Endothelial cell of umbilical vein (primary cell): ENCODE results near the gene LAIR2. TPM values are rescaled to one million over a fixed set of nuclear protein-coding genes. Genes with fewer than 3 reads are reported as not detected.

Source experiments
- BruUV-seq: library from RNA; stranded (reverse); fragments of 400-500 nt; replicated peaks from 2 replicates; lab custom pipeline; 2021; lab: Mats Ljungman, UMichigan
- CTCF ChIA-PET: fragments of 300-600, 350-600 bp; sonication (Branson Sonifier 250); formaldehyde crosslinking; loops from one replicate; lab custom pipeline; 2021; ENCODE audit warnings: antibody characterized with exemption, inconsistent platforms; lab: Charles Lee
- POLR2A ChIA-PET: fragments of 300-600, 350-600 bp; sonication (Branson Sonifier 250); formaldehyde crosslinking; loops from one replicate; lab custom pipeline; 2021; ENCODE audit warnings: antibody characterized with exemption, inconsistent platforms; lab: Charles Lee
- DNase-seq: peaks from one replicate; pipeline ENCODE4 v3.0.0-alpha.2; 2011; ENCODE audit warnings: low read depth, low spot score
- FAIRE-seq: peaks from 2 replicates; lab custom pipeline; 2011; peaks lifted over from hg19 to GRCh38; lab: Jason Lieb, UNC
- H2AFZ ChIP-seq: 2 replicates; pipeline ENCODE4 v1.6.0; 2012; ENCODE audit warnings: low read depth, low read length, control low read depth, inconsistent platforms
- H3K27ac ChIP-seq: 2 replicates; pipeline ENCODE4 v1.5.1; 2011; ENCODE audit warnings: low read depth, mild to moderate bottlenecking, control low read depth, low read length, moderate library complexity; ENCODE audit not compliant: insufficient read depth
- H3K27me3 ChIP-seq, 2 experiments: 2 replicates each; pipeline versions ENCODE4 v1.6.0 to v1.6.1; 2011; ENCODE audit warnings: low read length in 2 of 2, mixed read lengths in 1 of 2; ENCODE audit not compliant: control insufficient read depth in 2 of 2, insufficient read depth in 2 of 2
- H3K36me3 ChIP-seq, 2 experiments: 2 replicates in 1 of 2; 3 replicates in 1 of 2; pipeline ENCODE4 v1.5.1; 2011; ENCODE audit warnings: low read length in 2 of 2, mild to moderate bottlenecking in 1 of 2, moderate library complexity in 1 of 2; ENCODE audit not compliant: control insufficient read depth in 2 of 2, insufficient read depth in 2 of 2; ENCODE audit errors: extremely low read depth in 1 of 2
- H3K4me1 ChIP-seq: 3 replicates; pipeline ENCODE4 v1.5.1; 2011; ENCODE audit warnings: mild to moderate bottlenecking, low read length; ENCODE audit not compliant: control insufficient read depth, insufficient read depth; ENCODE audit errors: extremely low read depth
- H3K4me2 ChIP-seq: 2 replicates; pipeline ENCODE4 v1.6.1; 2011; ENCODE audit warnings: low read length, control low read depth, mixed read lengths; ENCODE audit not compliant: insufficient read depth
- H3K4me3 ChIP-seq, 3 experiments: fragments of 200-600 bp in 1 of 3; sonication (generic), shearing (Covaris generic) in 1 of 3; replicated peaks in 1 of 3; 2 replicates each; pipeline ENCODE4 v1.5.1; 2011 to 2016; ENCODE audit warnings: control low read depth in 3 of 3, low read length in 3 of 3, mild to moderate bottlenecking in 2 of 3, inconsistent platforms in 1 of 3, low read depth in 1 of 3, moderate library complexity in 1 of 3; ENCODE audit not compliant: insufficient read depth in 1 of 3
- H3K79me2 ChIP-seq: 2 replicates; pipeline ENCODE4 v1.6.0; 2012; ENCODE audit warnings: low read length, inconsistent platforms; ENCODE audit not compliant: control insufficient read depth, insufficient read depth
- H3K9ac ChIP-seq: replicated peaks from 2 replicates; pipeline ENCODE3; 2011; ENCODE audit warnings: low read length, control low read depth; ENCODE audit not compliant: insufficient read depth; ENCODE audit errors: extremely low read depth
- H3K9me1 ChIP-seq: replicated peaks from 3 replicates; pipeline ENCODE4 v1.6.0; 2011; ENCODE audit warnings: mild to moderate bottlenecking, low read length; ENCODE audit not compliant: control insufficient read depth, insufficient read depth; ENCODE audit errors: extremely low read depth
- H3K9me3 ChIP-seq: replicated peaks from 2 replicates; pipeline ENCODE4 v1.5.1; 2012; ENCODE audit warnings: low read length, inconsistent platforms; ENCODE audit not compliant: control insufficient read depth, insufficient read depth
- H4K20me1 ChIP-seq: replicated peaks from 2 replicates; pipeline ENCODE3; 2011; ENCODE audit warnings: mild to moderate bottlenecking, low read length; ENCODE audit not compliant: control insufficient read depth, insufficient read depth; ENCODE audit errors: extremely low read depth
- CTCF ChIP-seq, 2 donors: IDR thresholded peaks; 1 replicate in 1 of 2; 2 replicates in 1 of 2; pipeline ENCODE4 v1.5.1; 2011; ENCODE audit warnings: low read length in 2 of 2, mild to moderate bottlenecking in 2 of 2, moderate library complexity in 2 of 2, control low read depth in 1 of 2, inconsistent platforms in 1 of 2, low read depth in 1 of 2; ENCODE audit not compliant: insufficient read depth in 1 of 2; ENCODE audit errors: extremely low read depth in 1 of 2
- EZH2 ChIP-seq: IDR thresholded peaks from 2 replicates; pipeline ENCODE4 v1.6.1; 2012; ENCODE audit warnings: borderline replicate concordance, low read depth, mild to moderate bottlenecking, moderate library complexity, low read length, inconsistent platforms; ENCODE audit not compliant: severe bottlenecking
- FOS ChIP-seq: IDR thresholded peaks from 2 replicates; pipeline ENCODE4 v1.6.1; 2011; ENCODE audit warnings: mild to moderate bottlenecking, low read length, moderate library complexity, borderline replicate concordance; ENCODE audit not compliant: insufficient read depth
- GATA2 ChIP-seq: IDR thresholded peaks from 2 replicates; pipeline ENCODE4 v1.7.0; 2011; ENCODE audit warnings: low read depth, mild to moderate bottlenecking, moderate library complexity, mixed read lengths, low read length; ENCODE audit not compliant: insufficient read length, insufficient read depth
- JUN ChIP-seq: IDR thresholded peaks from 2 replicates; pipeline ENCODE4 v1.6.1; 2011; ENCODE audit warnings: borderline replicate concordance, low read depth; ENCODE audit not compliant: insufficient read length, insufficient read depth
- MYC ChIP-seq: IDR thresholded peaks from one replicate; pipeline ENCODE4 v1.6.1; 2011; ENCODE audit warnings: mild to moderate bottlenecking, low read depth, low read length
- POLR2A ChIP-seq: IDR thresholded peaks from 2 replicates; pipeline ENCODE4 v1.6.1; 2012; ENCODE audit warnings: low read depth, mild to moderate bottlenecking, control low read depth, low read length
- POLR2AphosphoS5 ChIP-seq: IDR thresholded peaks from 2 replicates; pipeline ENCODE4 v1.6.1; 2012; ENCODE audit warnings: low read depth, mild to moderate bottlenecking, control low read depth, low read length, moderate library complexity; ENCODE audit not compliant: insufficient read depth
- dilution Hi-C: fragments of 300-500 bp; cut with MboI; formaldehyde crosslinking; loops from one replicate; pipeline ENCODE4 v1.15.0; 2019; ENCODE audit warnings: low sequenced_read_pairs; ENCODE audit not compliant: extremely low pct_ligation_motif_present
- intact Hi-C: fragments of 100-400 bp; cut with micrococcal nuclease; formaldehyde crosslinking; loops from one replicate; pipeline ENCODE4 v1.10.0; 2022
- polyA plus RNA-seq, 4 experiments: library from polyadenylated mRNA; depleted of rRNA in 3 of 4; stranded (reverse) in 3 of 4; unstranded in 1 of 4; fragments of >200 nt; gene quantifications; 2 replicates each; pipeline versions ENCODE4 v1.2.1 to v1.2.3, GENCODE V29; 2011 to 2012; ENCODE audit warnings: missing spikeins in 1 of 4
- total RNA-seq: library from RNA; stranded (reverse); gene quantifications from 2 replicates; pipeline ENCODE4 v1.2.3, GENCODE V29; 2021
- TF ChIP-seq, protein P1 (sequence below): IDR thresholded peaks from 2 replicates; pipeline ENCODE4 v1.6.1; 2011; ENCODE audit not compliant: insufficient read depth, insufficient read length

Gene LAIR2
- total and polyA plus RNA-seq, 2 donors (not counting 3 experiments of a cell fraction or from before 2014, with no cell fraction given), result not detected

DNA sequence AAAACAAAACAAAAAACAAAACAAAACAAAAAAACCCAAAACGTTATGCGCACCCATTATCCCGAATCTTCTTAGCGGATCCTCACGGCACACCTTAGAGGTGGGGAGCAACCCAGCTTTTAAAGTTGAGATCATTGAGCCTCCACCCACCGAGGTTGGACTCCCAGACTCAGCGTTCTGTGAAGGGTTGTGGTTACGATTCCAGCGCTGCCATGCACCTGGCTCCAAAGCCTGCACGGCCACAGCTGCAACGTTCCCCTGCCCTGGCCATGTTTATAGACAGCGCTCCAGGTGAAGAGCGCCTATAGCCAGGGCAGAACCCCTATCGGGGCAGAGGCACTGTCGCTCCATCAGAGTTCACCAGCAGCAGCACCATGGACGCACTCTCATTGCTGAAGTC is 52.3 kb downstream of the LAIR2 start:
- Histone ChIP-seq H2AFZ (no peak overlapping the region), H3K4me3 (no peak overlapping the region), H3K27ac (no peak overlapping the region), H3K79me2 (no peaks in the 10 kb centered on the region), H4K20me1 (no peaks in the 10 kb centered on the region), H3K4me1 (no peaks in the 10 kb centered on the region), H3K9me1 (no peaks in the 10 kb centered on the region), H3K4me2 (no peak overlapping the region), H3K27me3 (no peaks in the 10 kb centered on the region), H3K36me3 (no peaks in the 10 kb centered on the region), H3K9me3 (no peaks in the 10 kb centered on the region), H3K9ac (no peak overlapping the region)
- ChIA-PET POLR2A (no interaction called here), CTCF (no interaction called here)
- FAIRE-seq (no peak), DNase-seq (no peak)
- TF ChIP-seq EZH2 (no peak), POLR2AphosphoS5 (no peak), MYC (no peak), GATA2 (no peak), JUN (no peak), FOS (no peak)
- no TSS peak for BruUV-seq
- dilution Hi-C loops, result no loop called here
- intact Hi-C loops, result no loop called here

GRCh38 chr19:54556194-54556593 is 53.6 kb downstream of the LAIR2 start:
- no peak overlapping the region for H3K27ac ChIP-seq
- ChIA-PET CTCF (no interaction called here), POLR2A (no interaction called here)
- no peak for TF ChIP-seq GATA2
- no peak for TF ChIP-seq CTCF (IDR thresholded peaks at IDR 0.05; ENCODE audit: extremely low read depth in 1 of 2, insufficient read depth in 1 of 2, low read depth in 1 of 2, low read length in 2 of 2)
- TF ChIP-seq EZH2, result no peak
- TF ChIP-seq FOS, result no peak
- no peak for TF ChIP-seq MYC
- TF ChIP-seq POLR2AphosphoS5, result no peak
- TF ChIP-seq POLR2A, result no peak
- no peak for TF ChIP-seq JUN
- TF ChIP-seq, protein P1, sequence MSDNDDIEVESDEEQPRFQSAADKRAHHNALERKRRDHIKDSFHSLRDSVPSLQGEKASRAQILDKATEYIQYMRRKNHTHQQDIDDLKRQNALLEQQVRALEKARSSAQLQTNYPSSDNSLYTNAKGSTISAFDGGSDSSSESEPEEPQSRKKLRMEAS, result no peak
- H3K27me3 ChIP-seq, result no peaks in the 10 kb centered on the region
- no peaks in the 10 kb centered on the region for H4K20me1 ChIP-seq
- H3K4me2 ChIP-seq, result no peak overlapping the region
- no peaks in the 10 kb centered on the region for H3K9me3 ChIP-seq
- no peak for DNase-seq
- H3K36me3 ChIP-seq, result no peaks in the 10 kb centered on the region
- H3K4me1 ChIP-seq, result no peaks in the 10 kb centered on the region
- no TSS peak for BruUV-seq
- no peak overlapping the region for H2AFZ ChIP-seq
- H3K4me3 ChIP-seq, result no peak overlapping the region
- no peak overlapping the region for H3K9ac ChIP-seq
- dilution Hi-C loops, result no loop called here
- FAIRE-seq, result no peak
- H3K9me1 ChIP-seq, result no peaks in the 10 kb centered on the region
- H3K79me2 ChIP-seq, result no peaks in the 10 kb centered on the region
- intact Hi-C loops, result no loop called here
